ENCODE data around the gene ADARB2.
"Not testable (repeated sequence)": the region's sequence is repeated elsewhere in the genome, so short reads cannot be mapped to it uniquely, and the experiment has no call there.

ADARB2 gene

DNA sequence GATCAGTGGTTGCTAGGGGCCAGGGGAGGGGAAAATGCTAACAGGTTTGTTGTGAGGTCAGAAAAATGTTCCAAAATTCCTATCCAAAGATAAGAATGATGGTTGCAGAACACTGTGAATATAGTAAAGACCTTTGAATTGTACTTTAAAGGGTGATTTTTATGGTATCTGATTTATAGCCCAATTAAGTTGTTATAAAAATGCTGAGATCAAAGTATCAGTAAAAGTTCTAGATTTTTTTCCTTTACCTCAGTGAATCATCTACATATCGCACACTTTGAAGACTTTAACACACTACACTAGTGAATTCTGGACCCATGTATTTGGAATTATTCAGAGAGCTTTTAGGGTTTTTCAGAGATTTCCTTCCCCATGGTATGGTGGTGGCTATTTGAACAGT, 405.8 kb downstream of the ADARB2 start:
- no peak overlapping the region for H3K27ac ChIP-seq
- no peak overlapping the region for H3K4me3 ChIP-seq

DNA sequence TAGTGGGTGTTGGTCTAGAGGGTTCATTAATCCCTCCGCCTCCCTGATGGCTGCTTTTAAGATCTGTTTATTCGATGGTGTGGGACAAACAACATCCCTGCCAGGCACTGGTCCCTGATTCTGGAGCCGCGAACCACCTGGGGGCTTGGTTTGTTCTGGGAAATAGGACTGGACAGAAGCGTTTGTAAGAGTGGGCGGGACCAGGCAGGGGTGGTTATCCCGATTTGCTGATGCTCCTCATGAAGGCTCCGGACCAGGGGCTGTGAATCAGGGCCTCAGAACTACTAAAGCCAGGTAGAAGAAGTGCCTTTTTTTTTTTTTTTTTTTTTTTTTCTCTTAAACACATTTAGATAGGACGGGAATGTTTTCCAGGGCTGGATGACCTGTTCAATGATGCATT, 407.7 kb downstream of the ADARB2 start:
- H3K4me3 ChIP-seq, result no peak overlapping the region
- H3K27ac ChIP-seq, result no peak overlapping the region

DNA sequence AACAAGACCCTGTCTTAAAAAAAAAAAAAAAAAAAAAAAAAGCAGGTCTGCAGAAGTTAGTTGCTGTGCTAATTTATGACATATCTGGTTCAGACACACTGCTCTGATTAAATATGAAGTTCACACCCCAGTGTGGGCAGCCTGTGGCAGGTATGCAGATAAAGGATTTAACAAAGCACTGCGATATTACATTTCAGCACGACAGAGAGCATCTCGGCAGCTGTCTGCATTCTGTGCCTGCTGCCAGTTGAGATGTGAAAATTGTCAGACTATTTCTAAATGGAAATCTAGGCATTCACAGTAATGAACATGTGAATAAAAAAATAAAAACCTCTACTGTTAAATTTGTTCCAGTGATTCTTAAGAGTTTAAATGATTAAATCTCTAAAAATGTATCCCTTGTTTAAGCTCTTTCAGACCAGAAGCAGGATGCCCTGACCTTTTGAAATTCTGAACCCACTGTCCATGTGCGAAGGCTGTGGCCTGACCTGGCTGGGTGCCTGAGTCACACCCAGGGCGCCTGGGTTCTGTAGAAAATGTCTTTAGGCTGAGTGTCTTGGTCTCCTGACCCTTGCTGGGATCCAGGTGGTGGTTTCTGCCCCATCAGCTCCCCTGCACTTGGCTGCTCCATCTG, 408.2 kb downstream of the ADARB2 start:
- no peak overlapping the region for H3K4me3 ChIP-seq
- no peak overlapping the region for H3K27ac ChIP-seq

DNA sequence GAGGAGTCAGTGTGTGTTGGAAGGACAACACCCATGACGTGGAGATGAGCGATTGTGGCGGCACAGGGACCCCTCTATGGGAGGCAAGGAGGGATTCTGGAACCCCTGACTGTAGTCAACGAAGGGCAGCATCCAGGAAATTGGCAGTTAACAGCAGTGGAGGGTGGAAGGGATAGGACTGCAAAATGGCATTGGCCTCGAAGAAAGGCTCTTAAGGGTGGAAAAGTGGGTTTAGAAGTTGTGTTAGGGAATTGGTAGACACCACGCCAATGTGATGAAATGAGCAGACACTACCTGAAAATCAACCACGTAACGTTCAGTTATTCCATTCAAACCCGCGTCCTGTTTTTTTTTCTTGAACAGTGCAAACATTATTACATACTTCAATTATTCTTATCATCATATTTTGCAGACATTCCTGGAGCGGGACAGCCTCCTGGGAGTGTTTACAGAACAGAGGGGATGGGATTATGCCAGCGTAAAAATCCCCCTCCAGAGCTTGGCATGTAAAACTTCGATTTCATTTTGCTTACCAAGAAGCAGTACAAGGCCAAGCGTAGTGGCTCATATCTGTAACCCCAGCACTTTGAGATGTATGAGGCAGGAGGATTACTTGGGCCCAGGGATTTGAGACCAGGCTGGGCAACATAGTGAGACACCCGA, 409.0 kb downstream of the ADARB2 start:
- Histone ChIP-seq H3K27ac (no peak overlapping the region), H3K4me3 (no peak overlapping the region)

DNA sequence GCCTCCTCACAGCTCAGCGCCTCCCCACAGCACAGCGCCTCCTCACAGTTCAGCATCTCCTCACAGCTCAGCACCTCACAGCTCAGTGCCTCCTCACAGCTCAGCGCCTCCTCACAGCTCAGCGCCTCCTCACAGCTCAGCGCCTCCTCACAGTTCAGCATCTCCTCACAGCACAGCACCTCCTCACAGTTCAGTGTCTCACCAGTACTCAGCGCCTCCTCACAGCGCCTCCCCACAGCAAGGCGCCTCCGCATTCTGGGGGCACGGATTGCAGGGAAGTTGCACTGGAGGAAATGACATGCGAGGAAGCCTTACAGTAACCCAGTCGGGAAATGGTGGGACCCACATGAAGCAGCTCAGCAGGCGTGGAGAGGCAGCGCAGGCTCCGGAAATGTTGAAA, 409.6 kb downstream of the ADARB2 start:
- H3K27ac ChIP-seq, result no peak overlapping the region
- no peak overlapping the region for H3K4me3 ChIP-seq

DNA sequence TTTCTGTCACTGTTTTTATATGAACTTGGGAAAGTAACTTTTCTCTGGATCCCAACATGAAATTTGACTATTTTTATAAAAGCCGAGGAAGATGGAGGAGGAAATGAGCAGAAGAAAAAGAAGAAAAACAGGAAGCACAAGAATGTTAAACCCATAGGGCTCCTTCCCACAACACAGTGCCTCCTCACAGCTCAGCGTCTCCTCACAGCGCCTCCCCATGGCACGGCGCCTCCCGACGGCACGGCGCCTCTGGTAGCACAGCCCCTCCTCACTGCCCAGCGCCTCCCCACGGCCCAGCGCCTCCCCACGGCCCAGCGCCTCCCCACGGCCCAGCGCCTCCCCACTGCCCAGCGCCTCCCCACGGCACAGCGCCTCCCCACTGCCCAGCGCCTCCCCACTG, 410.8 kb downstream of the ADARB2 start:
- H3K4me3 ChIP-seq, H3K27ac ChIP-seq: not testable (repeated sequence)

DNA sequence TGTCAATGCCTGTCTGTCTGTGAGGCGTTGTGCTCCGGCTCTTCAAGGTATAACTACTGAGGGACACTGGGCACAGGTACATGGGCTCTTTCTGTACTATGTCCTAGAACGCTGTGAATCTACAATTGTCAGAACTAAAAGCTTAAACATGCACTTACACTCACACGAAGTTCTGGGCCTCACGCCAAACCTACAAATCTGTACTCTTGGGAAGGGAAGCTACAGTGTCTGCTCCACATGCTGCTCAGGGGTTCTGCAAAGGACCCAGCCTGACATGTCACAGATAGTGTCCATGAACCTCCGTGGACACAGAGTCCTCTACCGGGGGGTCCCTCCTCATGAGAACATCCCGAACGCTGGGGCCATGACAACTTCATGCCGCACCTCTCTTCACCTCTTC, 412.4 kb downstream of the ADARB2 start:
- no peak overlapping the region for H3K27ac ChIP-seq
- H3K4me3 ChIP-seq, result no peak overlapping the region

DNA sequence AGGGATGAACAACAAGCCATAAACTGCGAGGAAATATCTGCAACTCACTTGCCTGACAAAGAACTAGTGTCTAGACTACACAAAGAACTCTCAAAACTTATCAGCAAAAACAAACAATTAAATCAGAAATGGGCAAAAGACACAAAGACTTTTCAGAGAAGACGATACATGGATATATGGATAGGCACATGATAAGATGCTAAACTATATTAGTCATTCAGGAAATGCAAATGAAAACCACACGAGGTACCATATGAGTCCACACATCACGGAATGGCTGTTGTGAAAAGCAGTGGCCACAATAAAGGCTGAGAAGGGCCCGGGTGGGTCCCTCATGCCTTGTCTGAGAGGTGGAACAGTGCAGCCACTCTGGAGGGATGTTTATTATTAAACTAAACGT, 413.4 kb downstream of the ADARB2 start:
- H3K4me3 ChIP-seq, result no peak overlapping the region
- no peak overlapping the region for H3K27ac ChIP-seq

DNA sequence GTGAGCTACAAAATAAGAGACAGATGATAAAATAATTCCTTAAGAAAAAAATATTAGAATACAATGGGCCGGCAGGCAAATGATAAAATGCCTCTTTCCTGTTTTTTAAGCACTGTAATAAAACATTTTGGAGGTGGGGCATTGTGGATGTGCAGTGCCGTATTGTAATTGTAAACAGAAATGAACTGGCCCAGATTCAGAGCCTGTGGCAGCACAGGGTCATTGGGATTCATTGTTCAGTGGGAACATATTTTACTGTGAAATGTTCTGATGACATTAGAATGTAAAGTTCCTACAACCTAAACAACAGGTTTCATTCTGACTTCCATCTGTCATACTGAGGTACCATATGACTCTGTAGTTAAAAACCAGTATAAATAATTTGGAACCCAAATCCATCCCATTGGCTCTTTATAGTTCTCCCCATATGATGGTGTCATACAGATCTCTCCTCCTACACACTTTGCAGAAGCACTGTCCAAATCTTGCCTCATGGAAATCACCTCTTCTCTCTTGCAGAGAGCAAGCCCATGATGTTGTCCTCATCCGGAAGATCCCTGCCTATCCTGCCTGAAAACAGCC, 416.5 kb downstream of the ADARB2 start:
- Histone ChIP-seq H3K27ac (no peak overlapping the region), H3K4me3 (no peak overlapping the region)

DNA sequence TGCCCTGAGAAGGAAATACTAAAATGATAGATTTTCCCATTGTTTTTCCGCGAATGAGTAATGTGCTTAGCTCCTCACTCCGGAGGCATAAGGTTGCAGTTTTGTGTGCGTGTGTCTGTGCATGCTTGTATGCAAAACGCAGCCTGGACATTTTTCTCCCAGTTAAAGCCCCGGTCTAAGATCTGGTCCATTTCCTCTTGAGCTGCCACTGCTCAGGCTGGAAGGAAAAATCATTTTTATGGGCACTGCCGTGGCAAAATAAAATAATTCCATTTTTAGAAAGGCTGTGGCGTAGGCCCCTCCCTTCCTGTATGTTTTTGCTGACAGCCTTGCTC, 420.5 kb downstream of the ADARB2 start:
- Histone ChIP-seq H3K27ac (no peak overlapping the region), H3K4me3 (no peak overlapping the region)

DNA sequence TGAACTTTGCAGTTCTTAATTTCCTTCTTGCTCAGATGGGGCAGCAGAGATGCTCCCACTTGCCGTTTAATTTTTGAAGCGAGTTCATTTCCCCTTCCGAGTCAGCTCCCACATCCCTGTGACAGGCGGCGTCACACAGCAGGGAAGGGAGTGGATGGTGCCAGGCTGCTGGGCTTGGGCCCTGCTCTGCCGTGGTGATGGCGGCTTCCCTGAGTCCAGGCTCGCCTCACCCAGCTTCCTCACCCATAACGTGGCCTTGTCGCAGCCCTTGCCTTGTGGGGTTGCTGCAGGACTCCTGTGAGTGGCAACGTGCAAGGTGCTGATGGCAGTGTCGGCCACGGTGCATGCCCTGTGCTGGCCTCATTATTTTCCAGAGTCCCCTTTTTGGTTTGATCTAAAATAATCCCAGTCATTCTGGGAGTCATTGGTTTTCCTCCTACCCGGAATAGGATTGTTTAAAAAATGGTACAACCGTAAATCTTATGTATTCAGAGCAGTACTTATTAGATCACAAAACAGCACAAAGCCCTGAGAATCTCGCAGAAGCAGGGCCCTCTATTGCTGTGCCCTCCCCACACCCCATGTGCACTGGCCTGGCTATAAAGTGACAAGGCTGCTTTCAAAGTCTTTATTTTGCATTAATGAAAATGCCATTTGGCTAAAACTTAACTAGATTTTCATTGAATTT, 421.1 kb downstream of the ADARB2 start:
- Histone ChIP-seq H3K27ac (no peak overlapping the region), H3K4me3 (no peak overlapping the region)

DNA sequence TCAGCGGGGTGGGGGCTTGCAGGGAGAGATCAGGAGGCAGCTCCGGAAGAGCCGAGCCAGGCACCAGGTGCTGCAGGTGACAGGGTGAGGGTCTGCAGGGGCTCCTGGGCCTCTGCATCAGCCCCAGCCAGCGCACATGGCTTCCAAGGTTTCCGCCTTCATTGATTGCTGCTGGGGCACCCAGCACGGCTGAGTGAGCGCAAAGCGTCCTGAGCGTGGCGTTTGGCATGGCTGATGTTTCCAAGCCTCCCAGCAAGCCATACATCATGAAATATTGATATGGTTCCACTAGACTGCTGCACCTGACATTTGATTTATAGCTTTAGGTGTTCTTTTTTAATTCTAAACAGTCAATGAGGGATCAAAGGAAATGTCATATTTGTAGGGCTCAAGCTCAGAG, 422.1 kb downstream of the ADARB2 start:
- Histone ChIP-seq H3K27ac (no peak overlapping the region), H3K4me3 (no peak overlapping the region)

DNA sequence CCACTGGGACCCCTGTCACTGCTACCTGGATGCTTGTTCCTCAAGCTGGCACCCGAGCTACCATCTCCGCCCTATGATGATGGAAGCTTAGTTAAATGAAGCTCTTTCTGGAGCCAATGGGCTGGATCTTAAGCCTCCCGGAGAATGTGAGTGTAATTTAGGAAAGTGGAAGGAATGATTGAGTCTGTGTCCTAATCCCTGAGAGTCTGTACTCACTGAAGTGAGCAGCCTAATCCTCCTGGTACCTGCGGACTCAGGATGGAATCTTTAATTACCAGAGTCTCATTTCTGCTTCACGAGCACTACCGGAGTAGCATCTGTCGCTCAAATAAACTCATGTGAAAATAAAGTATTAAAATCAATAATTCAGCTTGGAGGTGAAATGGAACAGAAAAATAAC, 425.6 kb downstream of the ADARB2 start:
- Histone ChIP-seq H3K4me3 (no peak overlapping the region), H3K27ac (no peak overlapping the region)

DNA sequence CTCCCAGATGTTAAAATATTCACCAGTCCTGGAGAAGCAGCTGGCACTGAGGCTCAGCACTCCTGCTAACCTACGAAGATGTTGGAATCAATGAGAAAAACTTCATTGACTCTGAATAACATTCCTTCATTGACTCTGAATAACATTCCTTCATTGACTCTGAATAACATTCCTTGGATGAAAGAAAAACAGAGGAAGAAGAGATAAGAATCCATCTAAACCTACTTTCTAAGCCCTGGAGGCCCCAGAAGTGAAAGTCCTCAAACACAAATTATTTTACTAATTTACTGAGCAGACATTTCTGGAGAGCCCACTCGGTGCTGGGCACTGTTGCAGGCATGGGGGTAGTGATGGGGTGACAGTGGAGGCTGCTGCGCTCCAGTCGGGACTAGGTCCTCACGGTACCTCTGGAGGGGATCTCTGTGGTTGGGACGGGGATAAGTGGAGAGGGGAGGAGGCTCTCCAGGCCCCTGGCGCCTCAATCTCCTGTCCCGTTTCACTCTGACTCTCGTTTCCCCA, 427.0 kb downstream of the ADARB2 start:
- no peak overlapping the region for H3K27ac ChIP-seq
- no peak overlapping the region for H3K4me3 ChIP-seq

DNA sequence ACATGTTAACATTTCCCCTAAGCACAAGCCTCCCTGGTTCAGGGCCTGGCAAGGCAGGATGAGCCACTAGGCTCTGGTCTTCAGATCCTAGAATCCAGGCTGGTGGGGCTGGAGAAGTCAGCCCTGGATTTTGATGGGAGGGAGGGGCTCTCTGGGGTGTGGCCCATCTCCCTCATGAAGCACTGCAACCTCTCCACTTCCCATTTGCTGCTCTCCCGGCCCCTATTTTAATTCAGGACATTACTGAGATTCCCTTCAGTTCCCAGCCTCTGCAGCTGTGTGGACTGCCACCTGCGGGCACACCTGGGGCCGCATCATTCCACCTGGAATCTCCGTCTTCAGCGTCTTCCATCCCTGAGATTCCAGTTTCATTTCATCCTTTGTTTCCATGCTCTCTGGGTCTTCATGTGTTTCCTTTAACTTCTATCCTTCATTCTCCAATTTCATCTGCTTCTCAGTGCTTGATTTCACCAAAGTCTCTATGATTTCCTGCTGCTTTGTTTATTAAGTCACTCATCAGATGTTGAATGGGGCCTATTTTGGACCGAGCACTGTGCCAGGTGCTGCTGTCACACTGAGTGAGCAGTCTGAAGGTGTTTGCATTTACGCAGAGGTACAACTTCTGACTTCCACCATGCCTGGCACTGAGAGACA, 427.6 kb downstream of the ADARB2 start:
- Histone ChIP-seq H3K27ac (no peak overlapping the region), H3K4me3 (no peak overlapping the region)

DNA sequence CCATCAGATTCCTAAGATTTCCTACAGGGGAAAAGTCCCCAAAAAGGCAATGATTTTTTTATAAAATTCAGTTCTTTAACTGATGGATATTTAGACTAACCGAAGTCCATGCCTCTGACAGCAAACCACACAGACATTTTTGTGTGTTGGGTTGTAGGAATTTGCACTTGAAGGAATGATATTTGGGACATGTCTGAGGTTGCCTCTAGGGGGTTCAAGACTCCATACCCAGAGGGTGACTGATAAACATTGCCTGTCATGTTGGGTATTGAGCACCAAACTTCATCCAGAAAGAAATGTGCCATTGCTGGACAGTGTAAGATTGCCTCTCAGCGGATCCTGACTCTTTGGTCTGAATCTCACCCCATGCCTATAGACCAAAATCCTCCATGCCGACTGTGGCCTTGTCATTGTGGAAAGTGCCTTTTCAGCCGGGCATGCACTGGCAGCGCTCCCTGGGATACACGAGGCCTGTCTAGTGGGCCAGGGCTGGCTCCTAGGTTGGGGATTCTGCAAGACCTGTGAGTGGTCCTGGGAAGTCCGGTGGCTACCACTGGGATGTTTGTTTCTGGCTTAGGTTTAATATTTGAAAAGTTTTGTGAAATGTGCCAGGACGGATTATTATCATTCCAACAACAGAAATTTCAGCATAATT, 428.2 kb downstream of the ADARB2 start:
- H3K27ac ChIP-seq, result no peak overlapping the region
- no peak overlapping the region for H3K4me3 ChIP-seq

DNA sequence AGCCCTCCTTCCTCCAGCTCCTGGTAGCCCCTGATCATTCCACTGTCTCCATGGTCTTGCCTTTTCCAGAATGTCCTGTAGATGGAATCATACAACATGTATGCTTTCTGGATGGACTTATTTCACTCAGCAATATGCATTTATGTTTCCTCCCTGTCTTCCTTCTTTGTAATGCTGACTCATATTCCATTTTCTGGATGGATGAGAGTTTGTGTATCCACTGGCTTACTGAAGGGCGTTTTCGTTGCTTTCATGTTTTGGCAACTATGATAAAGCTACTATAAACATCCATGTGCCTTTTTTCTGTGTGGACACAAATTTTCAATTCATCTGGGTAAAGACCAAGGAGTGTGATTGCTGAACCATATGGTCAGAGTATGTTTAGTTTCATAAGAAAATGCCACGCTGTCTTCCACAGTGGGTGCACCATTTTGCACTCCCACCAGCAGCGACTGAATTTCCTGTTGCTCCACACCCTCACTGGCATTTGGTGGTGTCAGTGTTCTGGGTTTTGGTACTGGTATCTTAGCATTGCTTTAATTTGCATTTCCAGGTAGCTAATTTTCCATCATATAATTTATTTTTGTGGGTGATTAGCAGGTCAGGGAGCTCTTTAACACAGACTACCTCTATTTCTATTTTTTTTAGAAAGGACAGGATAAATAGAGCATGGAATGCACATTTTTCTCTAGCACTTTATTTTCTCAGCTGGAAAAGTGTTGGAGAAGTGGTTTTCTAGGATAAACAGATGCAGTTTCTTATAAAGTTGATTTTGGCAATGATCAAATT, 429.0 kb downstream of the ADARB2 start:
- no peak overlapping the region for H3K27ac ChIP-seq

DNA sequence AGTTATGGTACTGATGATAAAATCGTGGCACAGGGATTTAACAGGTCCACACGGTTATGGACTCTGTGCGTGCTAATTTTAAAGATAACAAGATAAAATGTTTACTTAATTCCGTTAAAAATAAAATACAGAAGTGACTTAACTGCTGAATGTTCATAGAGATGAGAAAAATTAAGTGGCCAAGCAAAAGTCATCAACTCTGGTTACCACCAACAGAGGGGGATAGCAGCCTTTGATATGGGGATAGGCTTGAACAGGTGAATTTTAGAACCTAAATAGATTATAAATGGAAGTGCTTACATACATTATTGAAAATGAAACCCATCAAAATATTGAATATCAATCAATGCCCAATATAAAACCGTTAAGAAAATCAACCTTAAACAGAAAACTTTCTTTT, 436.2 kb downstream of the ADARB2 start:
- Histone ChIP-seq H3K4me3 (no peak overlapping the region), H3K27ac (no peak overlapping the region)

More for the DNA sequence above, 429.0 kb downstream of the ADARB2 start:
- H3K4me3 ChIP-seq, result no peak overlapping the region

DNA sequence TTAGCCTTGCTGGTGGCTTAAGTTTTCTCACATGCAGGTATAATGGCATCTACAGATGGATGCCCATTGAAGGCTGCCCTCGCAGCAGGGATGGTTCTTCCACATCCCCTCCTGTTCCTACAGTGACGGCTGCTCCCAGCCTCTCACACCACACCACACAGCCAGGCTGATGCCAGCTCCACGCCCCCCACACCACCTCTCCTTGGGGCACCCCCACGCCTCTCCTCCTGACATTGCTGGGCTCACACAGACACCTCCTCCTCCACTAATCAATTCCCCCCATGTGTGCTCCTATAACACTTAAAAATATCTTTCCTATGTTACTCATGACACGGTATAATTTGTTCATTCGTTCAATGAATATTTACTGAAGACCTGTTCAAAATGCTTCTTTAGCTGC, 437.1 kb downstream of the ADARB2 start:
- no peak overlapping the region for H3K4me3 ChIP-seq
- no peak overlapping the region for H3K27ac ChIP-seq
